Measurements from ENCODE around the gene SLC10A7.
"Not testable (repeated sequence)": the region's sequence is repeated elsewhere in the genome, so short reads cannot be mapped to it uniquely, and the experiment has no call there.

GRCh38 chr4:146350114-146350513 lies 171.6 kb downstream of the SLC10A7 start:
- TF ChIP-seq, protein P1, sequence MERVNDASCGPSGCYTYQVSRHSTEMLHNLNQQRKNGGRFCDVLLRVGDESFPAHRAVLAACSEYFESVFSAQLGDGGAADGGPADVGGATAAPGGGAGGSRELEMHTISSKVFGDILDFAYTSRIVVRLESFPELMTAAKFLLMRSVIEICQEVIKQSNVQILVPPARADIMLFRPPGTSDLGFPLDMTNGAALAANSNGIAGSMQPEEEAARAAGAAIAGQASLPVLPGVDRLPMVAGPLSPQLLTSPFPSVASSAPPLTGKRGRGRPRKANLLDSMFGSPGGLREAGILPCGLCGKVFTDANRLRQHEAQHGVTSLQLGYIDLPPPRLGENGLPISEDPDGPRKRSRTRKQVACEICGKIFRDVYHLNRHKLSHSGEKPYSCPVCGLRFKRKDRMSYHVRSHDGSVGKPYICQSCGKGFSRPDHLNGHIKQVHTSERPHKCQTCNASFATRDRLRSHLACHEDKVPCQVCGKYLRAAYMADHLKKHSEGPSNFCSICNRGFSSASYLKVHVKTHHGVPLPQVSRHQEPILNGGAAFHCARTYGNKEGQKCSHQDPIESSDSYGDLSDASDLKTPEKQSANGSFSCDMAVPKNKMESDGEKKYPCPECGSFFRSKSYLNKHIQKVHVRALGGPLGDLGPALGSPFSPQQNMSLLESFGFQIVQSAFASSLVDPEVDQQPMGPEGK (CRISPR knock-in tag; IDR thresholded peaks at IDR 0.05; ENCODE audit: borderline replicate concordance): not testable (repeated sequence)
- TF ChIP-seq ZFP3 (CRISPR knock-in tag; IDR thresholded peaks at IDR 0.05); TCF4 (CRISPR knock-in tag; IDR thresholded peaks at IDR 0.05; ENCODE audit: borderline replicate concordance); RARB (CRISPR knock-in tag; IDR thresholded peaks at IDR 0.05): not testable (repeated sequence)
